PC-3 (cell line): ENCODE measurements around the gene ASF1A. TPM values are rescaled to one million over a fixed set of nuclear protein-coding genes. Genes with fewer than 3 reads are reported as not detected.

Source experiments
- ATAC-seq: fragments of 200-7000 bp; cut with Tn5 transposase; 2 replicates; pipeline ENCODE4 v1.9.1; 2020; ENCODE audit warnings: mild to moderate bottlenecking, moderate library complexity
- BruUV-seq: library from RNA; stranded (reverse); fragments of 400-500 nt; replicated peaks from 2 replicates; lab custom pipeline; 2021; lab: Mats Ljungman, UMichigan
- CTCF ChIA-PET: fragments of 300-600 bp; sonication (Branson Sonifier 250); formaldehyde crosslinking; loops from one replicate; lab custom pipeline; 2022; ENCODE audit warnings: antibody characterized with exemption; lab: Charles Lee
- POLR2A ChIA-PET: fragments of 300-600 bp; sonication (Branson Sonifier 250); formaldehyde crosslinking; loops from one replicate; lab custom pipeline; 2022; ENCODE audit warnings: antibody characterized with exemption; ENCODE audit not compliant: unreplicated experiment; lab: Charles Lee
- DNase-seq: peaks from one replicate; pipeline ENCODE4 v3.0.0-alpha.2; 2015
- H2AFZ ChIP-seq: fragments of 300-600 bp; sonication (generic); 2 replicates; pipeline ENCODE4 v1.6.0; 2016; ENCODE audit warnings: antibody characterized with exemption, low read length
- H3F3A ChIP-seq: fragments of 300-600 bp; sonication (generic); one replicate; pipeline ENCODE4 v1.6.0; 2017; ENCODE audit warnings: antibody characterized with exemption, low read length, control low read depth, mild to moderate bottlenecking; ENCODE audit not compliant: unreplicated experiment
- H3K27ac ChIP-seq: fragments of 300-600 bp; sonication (generic); 2 replicates; pipeline ENCODE4 v1.5.1; 2016; ENCODE audit warnings: mild to moderate bottlenecking, low read length
- H3K27me3 ChIP-seq: fragments of 300-600 bp; sonication (generic); 2 replicates; pipeline ENCODE4 v1.6.1; 2016; ENCODE audit warnings: low read length, mixed read lengths
- H3K36me3 ChIP-seq: fragments of 300-600 bp; sonication (generic); 2 replicates; pipeline ENCODE4 v1.6.1; 2016; ENCODE audit warnings: low read depth, mixed run types, low read length, mixed read lengths
- H3K4me1 ChIP-seq: fragments of 300-600 bp; sonication (generic); 2 replicates; pipeline ENCODE4 v1.5.1; 2016; ENCODE audit warnings: low read length; ENCODE audit not compliant: insufficient read depth
- H3K4me2 ChIP-seq: fragments of 300-600 bp; sonication (generic); 2 replicates; pipeline ENCODE4 v1.6.0; 2016; ENCODE audit warnings: low read length
- H3K4me3 ChIP-seq: fragments of 300-600 bp; sonication (generic); 2 replicates; pipeline ENCODE4 v1.5.1; 2016; ENCODE audit warnings: mild to moderate bottlenecking, low read length, mixed read lengths
- H3K79me2 ChIP-seq: fragments of 300-600 bp; sonication (generic); 2 replicates; pipeline ENCODE4 v1.6.1; 2017; ENCODE audit warnings: low read length, mixed read lengths
- H3K9ac ChIP-seq: fragments of 300-600 bp; sonication (generic); 2 replicates; pipeline ENCODE4 v1.6.0; 2016; ENCODE audit warnings: mild to moderate bottlenecking, low read length
- H3K9me2 ChIP-seq: fragments of 300-600 bp; sonication (generic); replicated peaks from 2 replicates; pipeline ENCODE4 v1.6.1; 2016; ENCODE audit warnings: mixed run types, low read length, mixed read lengths
- H3K9me3 ChIP-seq: fragments of 300-600 bp; sonication (generic); 2 replicates; pipeline ENCODE4 v1.6.1; 2016; ENCODE audit warnings: low read length, mixed read lengths
- H4K20me1 ChIP-seq: fragments of 300-600 bp; sonication (generic); 2 replicates; pipeline ENCODE4 v1.6.1; 2016; ENCODE audit warnings: low read length, mixed read lengths
- EZH2 ChIP-seq: fragments of 300-600 bp; sonication (generic); IDR thresholded peaks from one replicate; pipeline ENCODE4 v1.6.1; 2017; ENCODE audit warnings: antibody characterized with exemption, mild to moderate bottlenecking, low read length; ENCODE audit not compliant: unreplicated experiment
- EZH2phosphoT487 ChIP-seq: fragments of 300-600 bp; sonication (generic); IDR thresholded peaks from 2 replicates; pipeline ENCODE4 v1.6.1; 2018; ENCODE audit warnings: mild to moderate bottlenecking, antibody characterized with exemption, low read length, borderline replicate concordance
- intact Hi-C: fragments of 100-400 bp; cut with micrococcal nuclease; formaldehyde crosslinking; loops from 2 replicates; pipeline ENCODE4 v1.9.0; 2023
- total RNA-seq: library from RNA; depleted of rRNA; stranded (reverse); fragments of >200 nt; gene quantifications from 2 replicates; pipeline ENCODE4 v1.2.3, GENCODE V29; 2014
- TF ChIP-seq, protein P1 (sequence below): fragments of 300-600 bp; sonication (generic); conservative IDR thresholded peaks from 2 replicates; pipeline ENCODE4 v1.5.1; 2017; ENCODE audit warnings: antibody characterized with exemption, low read depth, mild to moderate bottlenecking, low read length

ASF1A gene
- total RNA-seq, 1 experiment from 2014 or later = 25.0 TPM

DNA sequence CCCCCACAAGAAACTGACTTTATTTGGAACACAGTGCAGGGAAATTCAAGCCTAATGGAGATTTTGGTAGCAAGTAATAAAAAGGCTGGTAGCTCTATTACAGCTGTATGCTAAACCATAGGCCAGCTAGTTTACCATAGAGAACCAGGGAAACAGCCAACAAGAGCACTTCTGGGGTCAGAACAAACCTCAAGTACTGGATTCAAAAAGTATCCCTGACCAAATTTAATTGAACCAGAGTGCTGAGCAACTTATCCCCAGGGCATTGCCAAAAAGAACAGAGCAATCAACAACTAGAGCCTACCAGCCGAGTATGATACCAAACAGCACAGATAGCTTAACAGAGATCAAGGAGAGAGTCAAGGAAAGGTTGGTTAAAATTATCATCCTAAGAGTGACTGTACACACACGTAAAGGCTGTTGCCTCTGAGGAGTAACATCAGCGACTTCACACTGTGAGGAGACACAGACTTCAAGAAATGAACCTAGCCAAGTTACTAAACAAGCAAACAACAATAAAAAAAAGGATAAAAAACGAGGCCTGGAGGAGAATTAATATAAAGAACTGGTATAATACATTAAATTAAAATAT is 11.5 kb upstream of the ASF1A start:
- H3K4me2 ChIP-seq = no peak overlapping the region
- no peak overlapping the region for H3K4me3 ChIP-seq
- ChIA-PET POLR2A (no interaction called here), CTCF (no interaction called here)
- no peak overlapping the region for H3K9ac ChIP-seq
- intact Hi-C loops = no loop called here
- TF ChIP-seq EZH2phosphoT487 = no peak
- TF ChIP-seq EZH2 = no peak
- TF ChIP-seq, protein P1, sequence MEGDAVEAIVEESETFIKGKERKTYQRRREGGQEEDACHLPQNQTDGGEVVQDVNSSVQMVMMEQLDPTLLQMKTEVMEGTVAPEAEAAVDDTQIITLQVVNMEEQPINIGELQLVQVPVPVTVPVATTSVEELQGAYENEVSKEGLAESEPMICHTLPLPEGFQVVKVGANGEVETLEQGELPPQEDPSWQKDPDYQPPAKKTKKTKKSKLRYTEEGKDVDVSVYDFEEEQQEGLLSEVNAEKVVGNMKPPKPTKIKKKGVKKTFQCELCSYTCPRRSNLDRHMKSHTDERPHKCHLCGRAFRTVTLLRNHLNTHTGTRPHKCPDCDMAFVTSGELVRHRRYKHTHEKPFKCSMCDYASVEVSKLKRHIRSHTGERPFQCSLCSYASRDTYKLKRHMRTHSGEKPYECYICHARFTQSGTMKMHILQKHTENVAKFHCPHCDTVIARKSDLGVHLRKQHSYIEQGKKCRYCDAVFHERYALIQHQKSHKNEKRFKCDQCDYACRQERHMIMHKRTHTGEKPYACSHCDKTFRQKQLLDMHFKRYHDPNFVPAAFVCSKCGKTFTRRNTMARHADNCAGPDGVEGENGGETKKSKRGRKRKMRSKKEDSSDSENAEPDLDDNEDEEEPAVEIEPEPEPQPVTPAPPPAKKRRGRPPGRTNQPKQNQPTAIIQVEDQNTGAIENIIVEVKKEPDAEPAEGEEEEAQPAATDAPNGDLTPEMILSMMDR = no peak
- ATAC-seq (no peak), DNase-seq (no peak)
- H3K9me3 ChIP-seq = no peaks in the 10 kb centered on the region
- peaks cover 13% of the 10 kb centered on the region for H3K4me1 ChIP-seq
- BruUV-seq = no TSS peak
- H3K36me3 ChIP-seq = no peaks in the 10 kb centered on the region
- peaks cover 15% of the 10 kb centered on the region for H3K79me2 ChIP-seq
- H2AFZ ChIP-seq = no peak overlapping the region
- H3F3A ChIP-seq = no peaks in the 10 kb centered on the region
- no peaks in the 10 kb centered on the region for H4K20me1 ChIP-seq
- no peak overlapping the region for H3K27ac ChIP-seq
- H3K27me3 ChIP-seq = no peaks in the 10 kb centered on the region
- no peaks in the 10 kb centered on the region for H3K9me2 ChIP-seq

GRCh38 chr6:118886641-118887040 is 7.3 kb upstream of the ASF1A start:
- H3K9me3 ChIP-seq = no peaks in the 10 kb centered on the region
- H2AFZ ChIP-seq = no peak overlapping the region
- CTCF ChIA-PET = no interaction called here
- no peaks in the 10 kb centered on the region for H3F3A ChIP-seq
- no peaks in the 10 kb centered on the region for H3K9me2 ChIP-seq
- peaks cover 18% of the 10 kb centered on the region for H3K4me1 ChIP-seq
- ATAC-seq (no peak), DNase-seq (no peak)
- peaks cover 18% of the 10 kb centered on the region for H3K79me2 ChIP-seq
- H3K4me2 ChIP-seq = no peak overlapping the region
- POLR2A ChIA-PET = no interaction called here
- H4K20me1 ChIP-seq = no peaks in the 10 kb centered on the region
- TF ChIP-seq, protein P1 = no peak
- no peak for TF ChIP-seq EZH2
- TF ChIP-seq EZH2phosphoT487 = no peak
- H3K4me3 ChIP-seq = no peak overlapping the region
- H3K36me3 ChIP-seq = no peaks in the 10 kb centered on the region
- no peaks in the 10 kb centered on the region for H3K27me3 ChIP-seq
- no peak overlapping the region for H3K27ac ChIP-seq
- no TSS peak for BruUV-seq
- H3K9ac ChIP-seq = no peak overlapping the region
- intact Hi-C loops = no loop called here

DNA sequence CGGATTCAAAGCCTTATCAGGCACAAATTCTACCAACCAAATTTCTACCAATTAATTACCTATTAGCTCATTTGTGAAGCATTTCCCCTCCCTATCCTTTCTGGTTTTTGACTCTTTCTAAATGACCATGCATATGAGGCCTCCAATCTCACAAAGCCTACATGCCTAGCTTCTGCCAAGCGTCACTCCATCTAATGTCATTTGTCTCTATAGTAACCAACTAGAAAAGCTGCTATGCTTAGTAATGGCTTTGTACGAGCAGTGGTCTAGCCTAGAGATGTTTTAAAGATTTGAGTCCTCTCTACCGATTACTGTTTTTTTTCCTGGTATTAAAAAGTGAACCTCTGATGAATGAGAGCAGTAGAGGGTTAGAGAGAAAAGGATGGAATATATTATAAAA is 4.8 kb upstream of the ASF1A start:
- Histone ChIP-seq H3K27ac (no peak overlapping the region), H3F3A (no peaks in the 10 kb centered on the region), H3K79me2 (peaks cover 28% of the 10 kb centered on the region), H3K9me3 (no peaks in the 10 kb centered on the region), H3K9ac (no peak overlapping the region), H3K4me2 (no peak overlapping the region), H3K36me3 (no peaks in the 10 kb centered on the region), H4K20me1 (no peaks in the 10 kb centered on the region), H3K4me3 (no peak overlapping the region), H3K9me2 (no peaks in the 10 kb centered on the region), H3K4me1 (peaks cover 23% of the 10 kb centered on the region), H3K27me3 (no peaks in the 10 kb centered on the region), H2AFZ (no peak overlapping the region)
- no TSS peak for BruUV-seq
- TF ChIP-seq, protein P1 = no peak
- TF ChIP-seq EZH2 (no peak), EZH2phosphoT487 (no peak)
- ATAC-seq = no peak
- DNase-seq = no peak
- intact Hi-C loops = no loop called here
- POLR2A ChIA-PET = no interaction called here
- CTCF ChIA-PET = no interaction called here
